Testis (tissue), 2 donors: ENCODE results near the gene ALDH9A1.

Experiments used
- CTCF ChIP-seq, 3 experiments: fragments of 450-650 bp in 2 of 3; fragments of 200-600 bp in 1 of 3; sonication (generic) in 1 of 3; IDR thresholded peaks; one replicate each; pipeline ENCODE4 v1.5.1; 2016 to 2019; ENCODE audit warnings: antibody characterized with exemption in 3 of 3, mild to moderate bottlenecking in 2 of 3, moderate library complexity in 1 of 3
- POLR2A ChIP-seq: fragments of 450-650 bp; IDR thresholded peaks from one replicate; pipeline ENCODE4 v1.6.1; 2017; ENCODE audit warnings: antibody characterized with exemption, mild to moderate bottlenecking, moderate library complexity

GRCh38 chr1:165734906-165735305, 36.5 kb upstream of the ALDH9A1 start:
- no peak for TF ChIP-seq CTCF (IDR thresholded peaks at IDR 0.05)
- TF ChIP-seq POLR2A: no peak
